Left renal cortex interstitium (tissue), 4 donors: Measurements from ENCODE around the gene DYNC2I2. TPM values are rescaled to one million over a fixed set of nuclear protein-coding genes. Genes with fewer than 3 reads are reported as not detected.
A peak's percentile ranks its signal among the peaks of the same experiment; 100 is the strongest.
"Not testable (repeated sequence)": the region's sequence is repeated elsewhere in the genome, so short reads cannot be mapped to it uniquely, and the experiment has no call there.

Experiments
- DNase-seq, 4 donors: peaks; one replicate each; pipeline ENCODE4 v3.0.0-alpha.2; 2013; ENCODE audit warnings: low read depth in 4 of 4, low spot score in 2 of 4, missing footprints in 1 of 4
- polyA plus RNA-seq, 4 donors: library from polyadenylated mRNA; unstranded; fragments of 120-200 nt; gene quantifications; one replicate each; pipeline ENCODE4 v1.2.1, GENCODE V29; 2013; ENCODE audit not compliant: insufficient read length in 4 of 4

DYNC2I2 gene
- polyA plus RNA-seq, 4 donors, result 55.5 to 95.5 (median 78.0) TPM

- DNase-seq, result no peak
Observed at GRCh38 chr9:128687453-128687852, 30.8 kb upstream of the DYNC2I2 start.

GRCh38 chr9:128685636-128686489 lies 29.2 kb upstream of the DYNC2I2 start:
- DNase-seq, result no peak

- DNase-seq, result peak in 2 of 4 donors; percentile 53 to 64
Observed at GRCh38 chr9:128684325-128685199, 27.9 kb upstream of the DYNC2I2 start.

- DNase-seq, result peak in 1 of 4 donors; percentile 32
Observed at GRCh38 chr9:128684065-128684324, 27.3 kb upstream of the DYNC2I2 start.

- DNase-seq, result peak in 1 of 4 donors; percentile 16
Observed at GRCh38 chr9:128683340-128684064, 26.9 kb upstream of the DYNC2I2 start.

GRCh38 chr9:128677794-128678193 lies 21.1 kb upstream of the DYNC2I2 start:
- no peak for DNase-seq

- no peak for DNase-seq
Observed at GRCh38 chr9:128675382-128675781, 18.7 kb upstream of the DYNC2I2 start.

- no peak for DNase-seq
Observed at GRCh38 chr9:128669786-128670185, 13.1 kb upstream of the DYNC2I2 start.

- DNase-seq, result not testable (repeated sequence)
Observed at GRCh38 chr9:128666481-128666941, 9.9 kb upstream of the DYNC2I2 start.

GRCh38 chr9:128657796-128658195 lies 1.1 kb upstream of the DYNC2I2 start:
- no peak for DNase-seq

GRCh38 chr9:128657344-128657704 lies 677 bp upstream of the DYNC2I2 start:
- DNase-seq, result no peak

- no peak for DNase-seq
Observed at GRCh38 chr9:128654481-128654880, 2.2 kb downstream of the DYNC2I2 start.

- DNase-seq, result no peak
Observed at GRCh38 chr9:128653908-128654307, 2.7 kb downstream of the DYNC2I2 start.

- no peak for DNase-seq
Observed at GRCh38 chr9:128651798-128652197, 4.8 kb downstream of the DYNC2I2 start.

- DNase-seq, result not testable (repeated sequence)
Observed at GRCh38 chr9:128648206-128648605, 8.4 kb downstream of the DYNC2I2 start.

GRCh38 chr9:128643519-128644300 lies 12.9 kb downstream of the DYNC2I2 start:
- no peak for DNase-seq

- no peak for DNase-seq
Observed at GRCh38 chr9:128642675-128643245, 13.9 kb downstream of the DYNC2I2 start.

GRCh38 chr9:128640603-128641002 lies 16.0 kb downstream of the DYNC2I2 start:
- no peak for DNase-seq

GRCh38 chr9:128638580-128638979 lies 18.1 kb downstream of the DYNC2I2 start:
- no peak for DNase-seq

GRCh38 chr9:128637656-128638055 lies 19.0 kb downstream of the DYNC2I2 start:
- DNase-seq, result no peak
